ENCODE measurements around the gene SEPSECS.

GRCh38 chr4:25101836-25102235 is 58.4 kb downstream of the SEPSECS start:
- TF ChIP-seq CTCF (conservative IDR thresholded peaks at IDR 0.05; ENCODE audit: low read depth, low read length) (no peak), EZH2 (IDR thresholded peaks at IDR 0.05; ENCODE audit: low read length, unreplicated experiment) (no peak)
